Measurements from ENCODE around the gene IFNAR1. TPM values are rescaled to one million over a fixed set of nuclear protein-coding genes. Genes with fewer than 3 reads are reported as not detected.

IFNAR1 gene
- total and polyA plus RNA-seq, 2 donors (not counting 1 experiment from before 2014, with no cell fraction given), result 14.8 to 55.7 TPM

GRCh38 chr21:33375101-33375644 is 50.4 kb downstream of the IFNAR1 start:
- 19% methylated on average over 4 of the region's 5 CpGs for WGBS (ENCODE audit: insufficient coverage)
- Histone ChIP-seq H3K4me1 (ENCODE audit: control insufficient read depth in 2 of 2, insufficient read depth in 2 of 2, low read length in 2 of 2) (peaks cover 83 to 91% of the 10 kb centered on the region in 2 donors), H2AFZ (ENCODE audit: insufficient read depth, low read depth, low read length, poor library complexity, severe bottlenecking) (no peak overlapping the region), H3K4me2 (replicated peaks; ENCODE audit: low read depth, low read length, poor library complexity, severe bottlenecking) (peak overlapping the region; percentile 75), H3K4me3 (ENCODE audit: control extremely low read depth in 1 of 5, extremely low read depth in 1 of 5, insufficient read depth in 1 of 5, low read depth in 2 of 5, low read length in 4 of 5) (peak overlapping the region in 1 of 5 experiments; percentile 32), H3K9ac (ENCODE audit: low read length) (peak overlapping the region; percentile 2), H3K27ac (ENCODE audit: low read length in 2 of 2) (peak overlapping the region; percentile 76 to 77), H3K79me2 (ENCODE audit: control insufficient read depth, insufficient read depth, low read length) (peaks cover 6% of the 10 kb centered on the region), H3K9me3 (ENCODE audit: control extremely low read depth in 1 of 3, control insufficient read depth in 2 of 3, insufficient read depth in 1 of 3, low read length in 2 of 3) (peaks cover 0 to 2% (median 2%) of the 10 kb centered on the region in 3 donors), H3K27me3 (replicated peaks in 1 of 4; ENCODE audit: control extremely low read depth in 1 of 4, control insufficient read depth in 3 of 4, insufficient read depth in 4 of 4, low read length in 3 of 4) (no peaks in the 10 kb centered on the region), H3K36me3 (replicated peaks in 1 of 2; ENCODE audit: control extremely low read depth in 1 of 2, control insufficient read depth in 1 of 2, extremely low read depth in 1 of 2, insufficient read depth in 2 of 2, low read length in 1 of 2) (no peaks in the 10 kb centered on the region), H4K20me1 (ENCODE audit: control insufficient read depth, insufficient read depth, low read length, poor library complexity, severe bottlenecking) (no peaks in the 10 kb centered on the region)
- TF ChIP-seq CTCF (IDR thresholded peaks at IDR 0.05) (peak; percentile 2), EZH2 (IDR thresholded peaks at IDR 0.05; ENCODE audit: borderline replicate concordance, insufficient read depth, low read depth, low read length, poor library complexity, severe bottlenecking) (no peak)
- Mint-ChIP-seq H3K27ac (peak overlapping the region; percentile 89), H3K9me3 (ENCODE audit: insufficient read depth) (no peaks in the 10 kb centered on the region), H3K4me1 (peaks cover 75% of the 10 kb centered on the region), H3K4me3 (peak overlapping the region; percentile 63), H3K27me3 (no peaks in the 10 kb centered on the region)
- DNase-seq (no peak), ATAC-seq (ENCODE audit: low read depth) (no peak)
- ChIA-PET POLR2A (interaction anchor here (0.6 to 0.8 kb wide), 2 partner anchors 11 to 13 kb away, joined by 5 to 12 read pairs; no protein-coding TSS in a partner anchor), CTCF (interaction anchor here (1.1 to 8.6 kb wide), 6 partner anchors 12 to 69 kb away, joined by 3 to 93 read pairs (median 4); no protein-coding TSS in a partner anchor)
- intact Hi-C loops (cut with micrococcal nuclease), result loop anchor here (2.0 kb wide), 1 partner anchor 50 kb away; the partner anchor contains the start of gene IFNAR1

- Histone ChIP-seq H2AFZ (ENCODE audit: insufficient read depth, low read depth, low read length, poor library complexity, severe bottlenecking) (peak overlapping the region; percentile 23), H4K20me1 (ENCODE audit: control insufficient read depth, insufficient read depth, low read length, poor library complexity, severe bottlenecking) (no peaks in the 10 kb centered on the region), H3K27me3 (replicated peaks in 1 of 4; ENCODE audit: control extremely low read depth in 1 of 4, control insufficient read depth in 3 of 4, insufficient read depth in 4 of 4, low read length in 3 of 4) (no peaks in the 10 kb centered on the region), H3K4me1 (ENCODE audit: control insufficient read depth in 2 of 2, insufficient read depth in 2 of 2, low read length in 2 of 2) (peaks cover 83 to 91% of the 10 kb centered on the region in 2 donors), H3K9ac (ENCODE audit: low read length) (no peak overlapping the region), H3K4me3 (ENCODE audit: control extremely low read depth in 1 of 5, extremely low read depth in 1 of 5, insufficient read depth in 1 of 5, low read depth in 2 of 5, low read length in 4 of 5) (no peak overlapping the region), H3K4me2 (replicated peaks; ENCODE audit: low read depth, low read length, poor library complexity, severe bottlenecking) (no peak overlapping the region), H3K36me3 (replicated peaks in 1 of 2; ENCODE audit: control extremely low read depth in 1 of 2, control insufficient read depth in 1 of 2, extremely low read depth in 1 of 2, insufficient read depth in 2 of 2, low read length in 1 of 2) (no peaks in the 10 kb centered on the region), H3K79me2 (ENCODE audit: control insufficient read depth, insufficient read depth, low read length) (peaks cover 6% of the 10 kb centered on the region), H3K9me3 (ENCODE audit: control extremely low read depth in 1 of 3, control insufficient read depth in 2 of 3, insufficient read depth in 1 of 3, low read length in 2 of 3) (no peaks in the 10 kb centered on the region), H3K27ac (ENCODE audit: low read length in 2 of 2) (no peak overlapping the region)
- 100% methylated on average over 2 of the region's 6 CpGs for WGBS (ENCODE audit: insufficient coverage)
- POLR2A ChIA-PET, result no interaction called here
- CTCF ChIA-PET, result interaction anchor here (1.1 to 8.6 kb wide), 10 partner anchors 9 to 181 kb away, joined by 3 to 93 read pairs (median 5); partner anchors contain the start of gene IFNGR2
- ATAC-seq (ENCODE audit: low read depth), result no peak
- H3K27ac Mint-ChIP-seq, result peak overlapping the region; percentile 83
- TF ChIP-seq CTCF (IDR thresholded peaks at IDR 0.05) (no peak), EZH2 (IDR thresholded peaks at IDR 0.05; ENCODE audit: borderline replicate concordance, insufficient read depth, low read depth, low read length, poor library complexity, severe bottlenecking) (no peak)
- peak overlapping the region; percentile 7 for H3K4me3 Mint-ChIP-seq
- DNase-seq, result no peak
- H3K9me3 Mint-ChIP-seq (ENCODE audit: insufficient read depth), result no peaks in the 10 kb centered on the region
- no peaks in the 10 kb centered on the region for H3K27me3 Mint-ChIP-seq
- intact Hi-C loops (cut with micrococcal nuclease), result no loop called here
- peaks cover 78% of the 10 kb centered on the region for H3K4me1 Mint-ChIP-seq
Measured at GRCh38 chr21:33377221-33377920, 52.6 kb downstream of the IFNAR1 start.
